Measurements from ENCODE around the gene SORBS1. TPM values are rescaled to one million over a fixed set of nuclear protein-coding genes. Genes with fewer than 3 reads are reported as not detected.

The SORBS1 gene
- total RNA-seq, 1 donor from 2014 or later: 416 TPM

DNA sequence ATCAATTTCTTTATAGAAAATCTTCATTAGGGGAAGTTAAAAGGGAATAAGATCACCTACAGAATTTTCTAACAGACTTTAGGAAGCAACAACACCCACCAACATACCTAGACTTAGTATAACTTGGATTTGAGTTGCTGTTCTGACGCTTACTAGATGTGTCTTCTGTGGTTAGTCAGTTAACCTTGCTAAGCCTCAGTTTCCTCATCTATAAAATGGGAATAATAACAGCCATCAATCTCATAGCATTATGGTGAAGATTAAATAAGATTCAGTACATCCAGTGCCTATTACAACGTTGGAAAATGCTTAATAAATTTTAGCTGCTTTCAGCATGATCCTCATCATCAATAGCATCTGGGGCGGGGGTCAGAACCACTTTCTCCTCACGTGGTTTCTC is 106.2 kb downstream of the SORBS1 start:
- Histone ChIP-seq H3K36me3 (peaks cover 31 to 44% of the 10 kb centered on the region in 2 donors), H3K4me3 (peak overlapping the region in 1 of 2 donors; percentile 4), H3K4me1 (peaks cover 20 to 81% of the 10 kb centered on the region in 2 donors), H3K9me3 (no peaks in the 10 kb centered on the region), H3K27ac (peak overlapping the region; percentile 93 to 96), H3K27me3 (no peaks in the 10 kb centered on the region)
- intact Hi-C loops (cut with DNase I): no loop called here
- no peak for DNase-seq (ENCODE audit: low spot score in 2 of 2)
- TF ChIP-seq CTCF (IDR thresholded peaks at IDR 0.05): no peak

- Histone ChIP-seq H3K27ac (peak overlapping the region; percentile 93 to 96), H3K4me3 (no peak overlapping the region), H3K4me1 (peaks cover 15 to 81% of the 10 kb centered on the region in 2 donors), H3K36me3 (peaks cover 25 to 40% of the 10 kb centered on the region in 2 donors), H3K27me3 (no peaks in the 10 kb centered on the region), H3K9me3 (no peaks in the 10 kb centered on the region)
- TF ChIP-seq CTCF (IDR thresholded peaks at IDR 0.05): no peak
- intact Hi-C loops (cut with DNase I): no loop called here
- no peak for DNase-seq (ENCODE audit: low spot score in 2 of 2)
Measured at GRCh38 chr10:95454356-95454755, 106.8 kb downstream of the SORBS1 start.

GRCh38 chr10:95451568-95452524 is 109.3 kb downstream of the SORBS1 start:
- TF ChIP-seq CTCF (IDR thresholded peaks at IDR 0.05): no peak
- H3K36me3 ChIP-seq: peaks cover 20 to 28% of the 10 kb centered on the region in 2 donors
- H3K9me3 ChIP-seq: no peaks in the 10 kb centered on the region
- DNase-seq (ENCODE audit: low spot score in 2 of 2): peak in 1 of 2 donors; percentile 33
- H3K4me1 ChIP-seq: peaks cover 29 to 83% of the 10 kb centered on the region in 2 donors
- H3K27ac ChIP-seq: peak overlapping the region; percentile 93 to 96
- H3K27me3 ChIP-seq: no peaks in the 10 kb centered on the region
- intact Hi-C loops (cut with DNase I): no loop called here
- H3K4me3 ChIP-seq: no peak overlapping the region

- no peak for TF ChIP-seq CTCF (IDR thresholded peaks at IDR 0.05)
- peaks cover 15 to 28% of the 10 kb centered on the region in 2 donors for H3K36me3 ChIP-seq
- peaks cover 30 to 82% of the 10 kb centered on the region in 2 donors for H3K4me1 ChIP-seq
- H3K27me3 ChIP-seq: no peaks in the 10 kb centered on the region
- H3K4me3 ChIP-seq: peak overlapping the region in 1 of 2 donors; percentile 5
- intact Hi-C loops (cut with DNase I): no loop called here
- DNase-seq (ENCODE audit: low spot score in 2 of 2): peak in 1 of 2 donors; percentile 87
- H3K9me3 ChIP-seq: no peaks in the 10 kb centered on the region
- H3K27ac ChIP-seq: peak overlapping the region; percentile 93 to 96
Measured at GRCh38 chr10:95451150-95451549, 110.0 kb downstream of the SORBS1 start.

- Histone ChIP-seq H3K9me3 (no peaks in the 10 kb centered on the region), H3K27ac (peak overlapping the region; percentile 93 to 96), H3K36me3 (peaks cover 12 to 21% of the 10 kb centered on the region in 2 donors), H3K4me1 (peaks cover 30 to 80% of the 10 kb centered on the region in 2 donors), H3K4me3 (no peak overlapping the region), H3K27me3 (no peaks in the 10 kb centered on the region)
- intact Hi-C loops (cut with DNase I): no loop called here
- TF ChIP-seq CTCF (IDR thresholded peaks at IDR 0.05): no peak
- no peak for DNase-seq (ENCODE audit: low spot score in 2 of 2)
Measured at GRCh38 chr10:95450188-95450587, 111.0 kb downstream of the SORBS1 start.

Measured in ascending aorta (tissue), 2 donors.